ENCODE measurements around the gene SOAT2.

DNA sequence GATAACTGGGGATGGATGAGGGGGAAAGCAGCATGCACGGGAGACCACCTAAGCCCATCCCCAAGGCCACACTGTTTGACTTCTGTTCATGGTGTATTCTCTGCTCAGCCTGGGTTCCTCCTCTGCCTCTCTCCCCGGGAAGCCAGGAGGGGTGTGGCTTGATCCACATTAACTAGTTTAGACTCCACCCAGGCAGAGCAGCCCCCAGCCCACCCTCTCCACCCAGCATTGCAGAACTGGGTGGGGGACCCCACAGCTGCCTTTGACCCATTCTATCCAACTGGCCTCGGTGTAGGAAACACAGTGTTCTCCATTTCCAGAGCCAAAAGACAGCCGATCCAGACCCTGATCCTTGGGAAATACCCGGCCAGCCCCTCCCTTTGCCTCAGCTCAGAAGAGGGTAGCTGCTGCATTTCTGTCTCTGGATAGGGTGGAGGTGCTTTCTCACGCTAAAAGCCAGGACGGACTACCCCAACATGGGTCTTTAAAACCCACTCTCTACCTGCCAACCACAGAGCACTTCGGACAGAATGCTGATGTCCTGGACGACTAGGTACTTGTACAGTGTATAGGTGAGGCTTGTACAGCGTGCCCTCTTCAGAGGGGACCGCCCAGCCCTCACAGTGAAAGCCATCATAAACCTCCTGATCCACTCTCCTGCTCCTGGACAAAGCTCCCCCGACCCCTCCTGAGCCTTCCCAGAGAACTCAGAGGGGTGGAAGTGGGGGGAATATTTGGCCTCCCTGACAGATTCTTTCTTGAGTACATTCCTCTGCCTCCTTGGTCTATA lies 33.5 kb upstream of the SOAT2 start:
- TF ChIP-seq, protein P1, sequence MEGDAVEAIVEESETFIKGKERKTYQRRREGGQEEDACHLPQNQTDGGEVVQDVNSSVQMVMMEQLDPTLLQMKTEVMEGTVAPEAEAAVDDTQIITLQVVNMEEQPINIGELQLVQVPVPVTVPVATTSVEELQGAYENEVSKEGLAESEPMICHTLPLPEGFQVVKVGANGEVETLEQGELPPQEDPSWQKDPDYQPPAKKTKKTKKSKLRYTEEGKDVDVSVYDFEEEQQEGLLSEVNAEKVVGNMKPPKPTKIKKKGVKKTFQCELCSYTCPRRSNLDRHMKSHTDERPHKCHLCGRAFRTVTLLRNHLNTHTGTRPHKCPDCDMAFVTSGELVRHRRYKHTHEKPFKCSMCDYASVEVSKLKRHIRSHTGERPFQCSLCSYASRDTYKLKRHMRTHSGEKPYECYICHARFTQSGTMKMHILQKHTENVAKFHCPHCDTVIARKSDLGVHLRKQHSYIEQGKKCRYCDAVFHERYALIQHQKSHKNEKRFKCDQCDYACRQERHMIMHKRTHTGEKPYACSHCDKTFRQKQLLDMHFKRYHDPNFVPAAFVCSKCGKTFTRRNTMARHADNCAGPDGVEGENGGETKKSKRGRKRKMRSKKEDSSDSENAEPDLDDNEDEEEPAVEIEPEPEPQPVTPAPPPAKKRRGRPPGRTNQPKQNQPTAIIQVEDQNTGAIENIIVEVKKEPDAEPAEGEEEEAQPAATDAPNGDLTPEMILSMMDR (IDR thresholded peaks at IDR 0.05) = no peak
- TF ChIP-seq POLR2A (IDR thresholded peaks at IDR 0.05) = peak in 1 of 2 donors; percentile 13
